ENCODE data around the gene ZNF662.
"Not testable (repeated sequence)": the region's sequence is repeated elsewhere in the genome, so short reads cannot be mapped to it uniquely, and the experiment has no call there.

The ZNF662 gene

GRCh38 chr3:42906070-42906847 lies at the start of gene ZNF662:
Gene ZNF662 (plus strand): TSS chr3:42906142. CDS start chr3:42908115, 1,973 bp downstream.
- DNase-seq (ENCODE audit: low read depth in 2 of 2): no peak

- no peak for DNase-seq (ENCODE audit: low read depth in 2 of 2)
Measured at GRCh38 chr3:42856544-42856943, 49.4 kb upstream of the ZNF662 start.

GRCh38 chr3:42864321-42864950 lies 41.5 kb upstream of the ZNF662 start:
- no peak for DNase-seq (ENCODE audit: low read depth in 2 of 2)

GRCh38 chr3:42865256-42865655 lies 40.7 kb upstream of the ZNF662 start:
- no peak for DNase-seq (ENCODE audit: low read depth in 2 of 2)

GRCh38 chr3:42867138-42867537 lies 38.8 kb upstream of the ZNF662 start:
- no peak for DNase-seq (ENCODE audit: low read depth in 2 of 2)

- DNase-seq (ENCODE audit: low read depth in 2 of 2): no peak
Measured at GRCh38 chr3:42868841-42869240, 37.1 kb upstream of the ZNF662 start.

GRCh38 chr3:42871592-42872196 lies 34.2 kb upstream of the ZNF662 start:
- no peak for DNase-seq (ENCODE audit: low read depth in 2 of 2)

GRCh38 chr3:42872718-42873117 lies 33.2 kb upstream of the ZNF662 start:
- no peak for DNase-seq (ENCODE audit: low read depth in 2 of 2)

- no peak for DNase-seq (ENCODE audit: low read depth in 2 of 2)
Measured at GRCh38 chr3:42873221-42873982, 32.5 kb upstream of the ZNF662 start.

GRCh38 chr3:42874749-42875148 lies 31.2 kb upstream of the ZNF662 start:
- DNase-seq (ENCODE audit: low read depth in 2 of 2): no peak

GRCh38 chr3:42875325-42876151 lies 30.4 kb upstream of the ZNF662 start, which contains the start of gene CYP8B1:
Gene CYP8B1 (minus strand): TSS chr3:42875879. CDS start chr3:42875816, 63 bp downstream.
- no peak for DNase-seq (ENCODE audit: low read depth in 2 of 2)

GRCh38 chr3:42876401-42876800 lies 29.5 kb upstream of the ZNF662 start:
- no peak for DNase-seq (ENCODE audit: low read depth in 2 of 2)

GRCh38 chr3:42876940-42877720 lies 28.8 kb upstream of the ZNF662 start:
- DNase-seq (ENCODE audit: low read depth in 2 of 2): no peak

- no peak for DNase-seq (ENCODE audit: low read depth in 2 of 2)
Measured at GRCh38 chr3:42877881-42878280, 28.1 kb upstream of the ZNF662 start.

- no peak for DNase-seq (ENCODE audit: low read depth in 2 of 2)
Measured at GRCh38 chr3:42880183-42880582, 25.8 kb upstream of the ZNF662 start.

GRCh38 chr3:42880601-42881451 lies 25.1 kb upstream of the ZNF662 start:
- peak; percentile 80 to 84 for DNase-seq (ENCODE audit: low read depth in 2 of 2)

- not testable (repeated sequence) for DNase-seq (ENCODE audit: low read depth in 2 of 2)
Measured at GRCh38 chr3:42883251-42883930, 22.6 kb upstream of the ZNF662 start.

- DNase-seq (ENCODE audit: low read depth in 2 of 2): no peak
Measured at GRCh38 chr3:42884324-42884723, 21.6 kb upstream of the ZNF662 start.

- DNase-seq (ENCODE audit: low read depth in 2 of 2): no peak
Measured at GRCh38 chr3:42886294-42886822, 19.6 kb upstream of the ZNF662 start.

Data from stimulated activated CD4-positive, alpha-beta T cell treated with anti-CD3 and anti-CD28 coated beads, Interleukin-15, amount 100 ng/mL, for 48 hours (primary cell).